ENCODE data around the gene FGGY.

Gene FGGY

DNA sequence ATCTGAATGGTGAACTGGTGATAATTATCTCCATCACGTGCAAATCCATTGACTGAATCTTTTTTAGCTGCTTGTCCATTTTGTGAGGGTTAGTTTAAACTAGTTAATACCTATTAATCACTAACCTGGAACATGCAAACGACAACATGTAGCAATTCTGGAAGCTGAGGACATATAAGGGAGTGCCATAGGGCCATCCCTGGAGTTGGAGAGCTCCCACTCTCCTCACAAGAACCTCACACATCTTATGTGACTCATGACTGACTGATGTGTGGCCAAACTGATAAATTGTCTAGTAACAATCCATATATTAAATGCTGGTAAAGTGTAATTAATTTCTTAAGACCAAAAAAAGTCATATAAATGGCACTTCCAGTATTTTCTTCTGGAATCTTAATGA lies 454.9 kb downstream of the FGGY start:
- no peak for DNase-seq

DNA sequence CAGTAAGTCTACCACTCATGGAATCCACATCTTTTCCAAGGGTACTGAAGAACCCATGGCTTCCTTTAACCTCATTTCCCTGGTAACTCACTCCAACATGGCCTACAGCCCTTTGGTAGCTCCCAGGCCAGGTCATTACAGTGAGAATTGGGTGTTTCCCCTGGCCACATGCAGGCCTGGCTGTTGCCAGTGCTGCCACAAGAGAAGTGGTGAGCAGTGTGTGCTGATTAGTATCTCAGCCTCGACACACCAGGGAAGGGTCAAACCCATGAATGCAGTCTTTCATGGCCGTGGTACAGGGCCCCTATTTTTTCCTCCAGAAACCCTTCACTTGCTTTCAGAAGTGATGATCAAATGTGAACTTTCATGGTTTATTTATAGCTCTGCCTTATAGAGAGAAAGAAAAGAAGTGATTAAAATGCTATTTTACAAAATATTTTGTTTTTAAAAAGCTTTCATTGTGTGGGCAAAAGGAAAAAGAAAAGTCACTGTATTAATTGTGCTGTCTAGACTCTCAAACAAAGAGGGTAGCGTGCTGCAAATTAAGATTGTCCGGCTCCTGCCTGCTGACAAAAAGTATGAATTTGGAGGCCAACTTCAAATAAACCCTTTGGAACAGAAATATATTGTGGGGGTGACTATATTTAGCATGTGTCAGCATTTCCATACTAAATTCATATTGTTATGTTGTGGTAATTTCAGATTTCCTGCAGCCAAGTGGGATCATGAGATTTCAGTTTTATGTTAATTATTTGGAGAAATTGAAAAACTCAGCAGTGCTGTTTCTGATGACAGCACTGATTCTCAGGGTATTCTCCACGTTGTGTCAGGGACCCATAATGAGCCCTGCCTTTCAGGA lies 455.9 kb downstream of the FGGY start:
- DNase-seq: no peak

DNA sequence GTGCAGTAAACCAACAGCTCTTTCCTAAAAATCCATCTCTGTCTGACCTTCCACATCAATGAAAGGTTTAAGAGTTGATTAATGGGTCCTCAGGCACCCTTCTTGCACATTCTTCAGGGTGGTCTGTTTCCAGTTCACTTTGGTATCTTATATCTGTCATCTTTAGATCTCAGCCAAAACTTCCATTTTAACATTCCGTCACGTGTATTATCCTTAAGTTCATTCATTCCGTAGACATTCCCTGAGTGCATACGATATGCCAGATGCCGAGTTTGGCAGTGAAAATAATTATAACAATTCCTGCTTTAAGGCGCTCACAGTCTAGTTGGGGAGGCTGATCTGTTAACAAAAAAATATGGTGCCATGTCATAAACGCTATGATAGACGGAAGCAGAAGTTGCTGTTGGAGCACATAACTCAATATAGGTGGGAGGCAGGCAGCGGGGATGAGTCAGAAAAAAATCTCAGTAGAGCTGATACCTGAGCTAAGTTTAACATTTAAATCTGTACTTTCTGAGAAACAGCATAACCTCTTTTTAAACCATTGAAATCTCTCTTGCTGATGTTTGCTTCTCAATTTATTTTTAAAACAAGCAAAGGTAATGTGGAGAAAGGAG lies 458.3 kb downstream of the FGGY start:
- no peak for DNase-seq

DNA sequence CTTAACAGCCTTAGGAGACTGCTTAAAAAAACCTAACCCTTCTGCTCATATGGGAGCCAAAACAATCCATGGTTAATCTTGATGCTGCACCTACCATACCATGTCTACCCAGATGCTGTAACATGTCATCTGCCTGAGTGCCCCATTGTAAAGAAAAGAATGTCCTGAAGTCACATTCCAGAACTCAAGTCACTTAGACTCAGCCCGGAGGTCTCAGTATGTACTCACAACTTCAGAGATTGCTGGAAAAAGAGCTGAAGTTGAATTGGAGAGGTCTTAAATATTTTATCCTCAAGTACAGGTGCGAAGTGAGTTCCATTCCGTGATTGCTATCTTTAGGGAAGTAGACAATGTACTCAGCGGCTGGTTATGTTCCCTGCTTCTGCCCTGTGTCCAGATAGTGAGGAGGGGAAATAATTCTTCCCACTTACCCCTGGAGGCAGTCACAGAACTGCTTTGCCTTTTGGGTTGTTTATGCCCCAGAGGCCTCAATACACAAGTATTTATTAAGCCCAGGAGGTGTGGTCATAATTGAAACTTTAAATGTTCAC lies 460.4 kb downstream of the FGGY start:
- DNase-seq: no peak

DNA sequence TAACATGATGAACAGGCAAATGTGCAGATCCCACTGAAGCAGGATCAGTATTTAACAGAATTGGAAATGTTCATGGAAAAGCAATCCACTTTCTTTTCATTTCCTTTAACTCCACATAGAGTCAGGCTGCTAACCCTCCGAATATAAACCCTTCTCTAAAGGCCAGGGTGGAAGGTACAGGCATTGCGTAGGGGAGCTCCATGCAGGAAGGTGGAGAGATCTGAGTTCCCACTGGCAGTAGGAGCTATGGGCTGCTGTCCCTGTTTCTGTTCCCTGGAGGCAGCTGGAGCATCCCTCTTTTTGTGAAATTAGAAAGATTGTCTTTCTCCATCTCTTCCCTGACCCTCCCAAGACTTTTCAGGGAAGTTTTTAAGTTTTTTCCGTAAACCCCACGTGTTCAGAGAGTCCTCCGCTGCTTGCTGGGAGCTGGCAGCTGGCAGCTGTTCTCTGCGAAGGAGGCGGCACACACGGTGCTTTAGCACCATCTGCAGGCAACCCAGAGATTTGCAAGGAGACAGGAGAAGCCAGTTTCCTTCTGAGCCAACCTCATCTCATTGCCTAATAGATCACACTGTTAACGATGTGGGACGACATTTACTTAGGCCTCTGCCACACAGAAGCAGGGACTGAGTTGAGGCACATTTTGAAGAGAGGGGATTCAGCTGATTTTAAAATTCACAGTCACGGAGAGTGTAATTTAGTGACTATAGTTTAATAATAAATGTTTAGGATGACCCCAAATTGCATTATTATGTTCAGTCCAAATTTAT lies 462.4 kb downstream of the FGGY start:
- DNase-seq: peak; percentile 63

DNA sequence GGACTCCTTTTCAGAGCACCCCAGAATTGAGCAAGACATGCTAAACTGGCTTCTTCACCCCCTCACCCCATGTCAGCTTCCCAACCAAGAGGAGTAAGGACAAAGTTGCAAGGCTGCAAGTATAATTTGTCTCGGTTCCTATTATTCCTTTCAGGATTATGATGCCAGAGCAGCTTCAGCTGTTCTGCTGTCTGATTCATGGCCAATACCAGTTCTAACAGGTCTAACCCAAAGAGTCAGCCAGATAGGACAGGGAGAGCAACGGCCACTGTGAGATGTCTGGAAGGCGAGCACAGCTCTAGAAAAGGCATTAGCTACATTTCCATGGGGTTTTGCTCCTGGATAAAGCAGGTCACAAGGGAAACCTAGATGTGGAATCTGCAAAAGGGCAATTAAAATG lies 464.5 kb downstream of the FGGY start:
- DNase-seq: no peak

DNA sequence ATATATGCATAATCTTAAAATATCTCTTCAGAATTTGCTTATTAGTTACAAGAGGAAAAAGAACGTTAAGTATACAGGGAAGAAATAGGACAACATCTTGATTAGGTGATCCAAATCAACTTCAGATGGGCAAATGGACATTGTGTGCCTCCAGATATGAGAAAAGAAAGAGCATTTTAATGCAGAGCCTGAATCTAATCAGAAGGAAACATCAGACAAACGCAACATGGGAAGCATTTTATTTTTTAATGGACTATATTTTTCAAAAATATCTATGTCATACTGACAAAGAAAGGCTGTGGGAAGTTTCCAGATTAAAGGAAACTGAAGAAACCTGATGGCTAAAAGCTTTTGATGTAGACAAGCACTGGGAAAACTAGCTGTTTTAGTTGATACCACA lies 466.5 kb downstream of the FGGY start:
- no peak for DNase-seq

DNA sequence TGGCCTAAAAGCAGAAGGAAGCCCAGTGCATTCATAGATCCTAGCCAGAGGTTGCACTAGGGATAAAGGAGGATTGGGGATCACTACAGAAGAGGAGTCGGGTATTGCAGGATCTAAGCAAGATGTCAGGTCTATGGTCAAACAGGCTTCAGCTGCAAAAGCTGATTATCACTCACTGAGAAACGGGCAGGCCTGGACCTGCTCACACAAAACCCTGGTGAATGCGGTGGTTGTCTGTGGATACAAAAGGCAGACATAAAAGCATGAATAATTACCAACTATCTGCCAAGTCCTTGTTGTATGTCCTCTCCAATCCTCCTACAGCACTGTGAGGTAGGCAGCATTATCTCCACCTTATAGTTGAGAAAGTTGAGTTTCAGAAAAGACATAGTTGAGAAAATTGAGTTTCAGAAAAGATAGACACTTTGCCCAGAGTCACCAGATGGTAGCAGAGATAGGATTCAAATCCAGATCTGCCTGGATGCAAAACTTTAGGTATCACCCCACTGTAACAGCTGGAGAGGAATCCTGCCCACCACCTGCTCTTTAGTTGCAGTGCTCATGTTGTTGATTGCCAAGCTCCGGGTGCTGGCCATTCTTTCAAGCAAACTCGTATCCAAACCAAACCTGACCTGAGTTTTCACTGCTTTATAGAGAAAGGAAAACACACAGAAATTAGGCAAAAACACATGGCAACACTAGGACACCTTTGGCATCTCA lies 468.3 kb downstream of the FGGY start:
- peak; percentile 78 for DNase-seq

DNA sequence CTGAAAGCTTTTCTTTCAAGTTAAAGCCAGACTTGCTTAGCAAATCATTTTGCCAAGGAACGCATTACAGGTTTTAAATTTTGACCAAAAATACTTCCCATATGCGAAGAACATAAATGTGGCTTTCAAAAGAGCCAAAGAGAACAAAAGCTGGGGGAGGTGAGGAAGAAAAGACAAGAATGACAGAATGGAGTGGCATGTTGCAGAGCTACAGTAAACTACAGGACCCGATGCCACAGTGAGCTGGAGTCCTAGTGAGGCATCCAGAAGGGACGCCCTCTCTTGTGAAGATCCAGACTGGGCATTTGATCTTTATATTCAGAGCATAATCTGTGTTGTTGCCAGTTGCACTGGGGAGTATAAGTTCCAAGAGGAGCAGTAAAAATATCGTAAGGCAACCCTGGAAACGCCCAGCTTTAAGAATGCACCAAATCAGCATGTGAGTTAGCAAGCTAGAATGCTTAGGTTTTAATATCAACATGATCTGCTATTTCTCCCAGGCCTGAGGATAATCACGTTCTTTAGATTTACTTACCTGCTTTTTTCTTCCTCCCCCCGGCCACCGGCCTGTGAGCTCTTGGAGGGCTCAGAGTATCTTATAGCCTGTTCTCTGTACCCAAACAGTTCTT lies 469.4 kb downstream of the FGGY start:
- DNase-seq: no peak

DNA sequence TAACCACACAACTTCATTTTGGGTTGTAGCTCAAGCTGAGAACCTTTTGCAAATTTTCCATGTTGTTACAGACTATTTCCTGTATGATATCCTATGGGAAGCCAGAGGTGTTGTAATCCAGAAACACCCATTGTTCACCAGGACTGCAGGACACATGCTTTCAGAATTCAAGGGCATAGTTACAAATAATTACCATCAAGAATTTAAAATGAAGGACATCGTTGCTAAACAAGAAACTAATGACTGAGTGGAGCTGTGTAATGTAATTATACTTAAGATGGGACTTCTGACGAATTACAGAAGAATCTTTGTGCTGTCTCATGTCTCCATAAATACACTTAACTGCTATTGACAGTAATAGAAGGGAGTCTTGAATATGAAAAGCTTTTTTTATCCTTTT lies 470.2 kb downstream of the FGGY start:
- no peak for DNase-seq

DNA sequence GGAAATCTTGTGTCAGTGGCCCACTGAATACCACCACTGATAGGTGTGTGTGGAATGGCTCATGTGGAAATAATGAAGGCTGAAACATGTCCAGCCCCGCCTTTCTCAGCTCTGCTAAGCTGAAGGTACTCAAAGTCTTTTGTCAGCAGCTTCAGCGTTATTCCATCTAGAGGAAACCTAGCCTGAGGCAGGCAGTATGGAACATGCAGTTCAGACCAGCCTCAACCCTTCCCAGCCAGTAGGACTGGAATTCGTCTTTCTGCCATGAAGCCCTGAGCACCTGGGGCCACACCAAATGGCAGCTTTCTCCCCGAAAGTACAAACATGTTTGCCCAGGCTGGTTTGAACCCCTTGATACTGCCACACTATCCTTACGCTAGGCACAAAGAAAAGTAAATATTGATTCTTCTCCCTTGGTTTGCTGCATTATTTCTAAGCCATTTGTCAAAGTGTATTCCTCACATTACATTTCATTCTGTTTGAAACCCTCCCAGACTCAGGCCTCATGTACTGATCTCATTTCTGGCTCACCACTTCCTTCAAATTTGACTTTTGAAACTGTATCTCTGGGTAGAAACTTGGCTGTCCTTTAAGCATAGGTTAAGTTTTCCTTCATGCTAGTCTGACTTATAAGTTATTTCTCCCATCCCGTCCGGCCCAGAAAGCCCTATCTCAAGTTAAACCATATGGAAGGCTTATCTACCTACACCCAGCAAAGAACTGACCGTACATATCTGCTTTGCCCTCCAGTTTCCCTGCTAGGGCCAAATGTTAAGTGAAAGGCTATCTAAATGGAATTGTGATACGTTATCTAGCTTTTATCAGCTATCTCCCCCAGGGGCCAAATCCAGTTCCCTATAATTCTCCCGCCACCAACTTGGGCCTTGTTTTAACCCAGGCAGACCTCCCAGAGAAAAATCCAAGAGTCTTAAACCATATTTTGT lies 472.2 kb downstream of the FGGY start:
- no peak for DNase-seq

DNA sequence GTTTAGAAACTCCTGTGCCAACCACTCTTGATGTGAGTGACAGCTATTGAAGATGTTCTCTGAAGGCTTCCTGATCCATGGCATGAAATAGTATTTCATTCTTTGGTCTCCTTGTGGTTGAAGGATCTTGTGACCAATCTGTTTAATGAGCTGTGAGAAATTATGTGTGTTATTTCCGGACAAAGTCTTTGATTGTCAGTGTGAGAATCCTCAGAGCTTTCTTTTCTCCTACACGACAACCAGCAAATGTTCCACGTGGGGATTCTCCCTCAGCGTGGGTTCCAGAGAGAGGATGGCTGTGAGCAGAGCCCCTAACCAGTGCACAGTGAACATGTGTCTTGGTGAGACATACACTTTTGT lies 472.8 kb downstream of the FGGY start:
- no peak for DNase-seq

DNA sequence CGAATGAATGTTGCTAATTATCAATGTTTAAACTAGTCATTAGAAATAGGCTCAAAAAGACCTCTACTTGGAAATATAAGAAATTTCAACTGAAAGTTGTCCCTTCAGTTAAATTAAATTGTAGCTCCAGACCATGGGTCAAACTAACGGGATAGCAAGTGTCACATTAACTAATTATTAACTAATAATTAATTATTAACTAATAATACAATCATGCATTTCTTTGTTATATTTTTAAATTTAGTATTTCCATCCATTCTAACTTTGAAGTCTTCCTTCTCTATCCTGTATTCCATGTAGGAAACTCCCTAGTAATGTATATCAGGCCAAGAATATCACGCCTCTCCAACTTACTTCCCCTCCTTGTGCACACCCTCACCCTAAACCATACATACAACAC lies 474.5 kb downstream of the FGGY start:
- no peak for DNase-seq

DNA sequence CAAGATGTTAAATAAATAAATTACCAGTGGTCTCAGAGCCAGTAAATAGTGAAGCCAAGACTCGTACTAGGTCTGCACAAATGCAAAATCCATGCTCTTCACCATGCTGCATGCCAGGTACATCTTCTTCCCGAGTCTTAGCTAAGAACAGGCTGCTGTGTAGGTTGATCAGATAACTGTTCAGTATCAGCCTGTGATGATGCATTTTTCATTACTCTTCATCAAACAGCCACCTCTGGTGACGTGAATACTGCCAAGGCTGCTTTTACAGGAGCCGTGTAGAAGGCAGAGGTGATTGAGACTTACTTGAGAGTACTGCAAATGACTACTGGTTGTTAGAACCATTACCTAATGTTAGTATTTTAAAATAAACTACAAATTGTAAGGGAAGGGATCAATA lies 478.6 kb downstream of the FGGY start:
- DNase-seq: no peak

DNA sequence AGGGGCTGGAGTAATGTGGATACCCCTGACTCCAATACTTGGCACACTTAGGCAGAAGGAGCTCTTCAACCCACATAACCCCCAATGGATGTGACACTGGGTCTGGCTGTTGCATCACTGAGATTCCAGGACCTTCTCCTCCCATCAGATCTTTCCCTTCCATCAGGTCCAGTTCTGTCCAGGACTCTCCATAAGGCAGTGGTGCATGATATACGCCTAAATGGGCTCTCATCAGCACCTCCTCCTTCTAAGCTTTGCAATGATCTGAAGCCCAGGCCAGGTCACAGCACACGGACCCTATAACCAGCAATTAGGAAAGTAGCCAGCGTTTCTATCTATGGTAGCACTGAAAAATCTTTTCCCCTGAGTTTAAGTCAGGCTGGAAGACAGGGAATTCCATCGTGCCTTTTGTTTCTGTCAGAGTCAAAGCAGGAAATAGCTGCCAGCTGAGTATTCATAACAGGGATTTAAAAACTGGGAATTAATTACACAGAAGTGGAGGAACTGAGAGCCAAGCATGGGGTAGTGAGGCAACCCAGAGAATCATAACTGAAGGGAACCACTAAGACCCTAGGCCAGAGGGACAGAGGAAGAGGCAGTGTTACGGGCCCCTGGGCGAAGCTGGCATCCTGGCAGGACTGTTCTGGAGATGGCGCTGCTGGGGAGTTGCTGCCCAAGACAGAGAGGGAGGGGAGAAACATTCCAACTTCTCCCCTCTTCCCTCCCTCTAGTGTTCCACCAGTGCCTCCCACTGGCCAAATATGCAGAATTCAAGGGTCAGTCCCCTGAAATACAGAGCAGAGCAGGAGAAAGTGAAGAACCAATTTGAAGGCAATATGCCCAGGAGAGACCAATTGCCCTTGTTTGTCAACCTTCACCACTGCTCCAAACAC lies 480.3 kb downstream of the FGGY start:
- no peak for DNase-seq

DNA sequence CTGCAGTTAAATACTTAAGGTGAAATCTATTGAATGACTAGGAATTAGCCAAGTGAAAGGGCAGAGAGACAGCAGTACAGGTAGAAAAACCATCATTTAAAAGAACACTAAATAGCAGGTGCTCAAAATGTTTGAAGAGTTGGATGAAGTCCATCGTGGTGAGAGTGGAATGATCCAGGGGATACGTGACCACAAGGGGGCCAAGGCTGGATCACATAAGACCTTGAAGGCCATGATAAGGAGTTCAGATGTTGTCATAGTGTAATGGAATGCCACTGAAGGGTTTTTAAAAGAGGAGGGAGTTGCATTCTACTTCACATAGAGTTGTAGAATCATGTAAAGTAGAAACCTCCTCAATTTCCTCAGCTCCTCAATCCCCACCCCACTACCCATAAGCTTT lies 483.1 kb downstream of the FGGY start:
- DNase-seq: no peak

DNA sequence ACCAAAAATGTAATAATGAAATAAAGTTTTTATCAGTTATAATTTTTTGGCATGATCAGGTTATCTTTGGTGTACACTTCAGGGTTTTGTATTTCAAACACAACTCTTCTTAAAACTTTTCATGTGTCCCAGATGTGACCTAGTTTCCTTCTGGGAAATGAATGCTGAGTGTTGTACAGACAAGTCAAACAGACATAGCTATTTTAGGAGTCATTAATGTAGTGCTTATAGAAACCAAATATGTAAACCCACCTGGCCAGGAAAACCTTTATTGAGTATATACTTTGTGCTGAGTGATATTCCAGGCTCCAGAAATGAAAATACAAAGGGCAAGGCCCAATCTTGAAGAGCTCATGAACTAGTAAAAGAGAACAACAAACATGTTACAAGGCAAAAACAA lies 491.9 kb downstream of the FGGY start:
- no peak for DNase-seq

DNA sequence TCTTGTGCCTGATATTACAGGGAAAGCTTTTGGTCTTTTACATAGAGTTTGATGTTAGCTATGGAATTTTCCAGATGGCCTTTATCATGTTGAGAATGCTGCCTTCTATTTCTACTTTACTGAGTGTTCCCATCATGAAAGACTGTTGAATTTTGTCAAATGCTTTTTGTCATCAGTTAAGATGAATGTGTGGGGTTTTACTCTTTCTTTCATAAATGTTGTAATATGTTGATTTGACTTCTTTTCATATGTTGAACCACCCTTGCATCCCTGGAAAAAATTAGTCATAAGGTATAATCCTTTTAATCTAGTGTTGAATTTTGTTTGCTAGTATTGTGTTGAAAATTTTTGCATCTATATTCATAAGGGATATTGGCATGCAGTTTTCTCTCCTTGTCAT lies 501.7 kb downstream of the FGGY start:
- DNase-seq: no peak

DNA sequence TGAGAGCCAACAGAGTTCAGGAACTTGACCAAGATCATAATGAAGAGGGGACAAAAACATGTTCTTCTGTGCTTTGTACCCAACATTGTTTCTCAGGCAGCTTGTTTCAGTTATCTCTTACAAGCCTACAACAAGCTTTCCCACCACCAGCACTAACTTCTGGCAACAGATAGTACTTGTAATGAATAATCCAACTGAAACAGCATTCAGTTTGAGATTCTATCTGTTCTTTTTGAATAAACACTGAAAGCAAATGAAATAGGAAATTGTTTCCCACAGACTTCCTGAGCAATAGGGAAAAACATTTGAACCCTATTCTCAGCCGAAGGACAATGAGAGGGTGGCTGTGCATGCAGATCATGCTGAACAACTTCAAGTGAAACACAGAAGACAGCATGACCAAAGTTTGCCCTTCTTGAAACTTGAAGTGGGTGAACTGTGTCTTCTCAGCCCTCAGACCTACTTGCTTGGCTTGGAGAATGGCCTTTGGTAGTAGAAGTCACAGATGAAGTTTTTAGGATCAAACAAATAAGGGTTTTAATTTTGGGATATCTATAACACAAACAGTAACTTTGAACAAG lies 506.7 kb downstream of the FGGY start:
- DNase-seq: no peak

DNA sequence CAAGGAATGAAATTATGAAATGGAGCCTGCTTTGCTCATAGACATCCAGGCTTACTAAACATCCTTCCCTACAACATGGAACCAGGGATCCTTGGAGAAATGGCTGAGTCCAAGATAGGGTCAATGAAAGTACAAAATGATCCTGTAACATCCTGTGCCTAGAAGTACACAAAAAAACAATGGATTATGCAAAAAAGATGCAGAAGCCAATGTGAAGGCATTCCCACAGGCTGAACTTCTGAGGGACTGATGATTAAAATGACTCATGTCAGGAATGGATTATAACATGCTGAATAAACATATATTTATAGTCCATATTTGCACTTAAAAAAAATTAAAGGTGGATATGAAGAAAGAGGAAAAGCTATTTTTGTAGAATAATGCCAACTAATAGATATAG lies 507.4 kb downstream of the FGGY start:
- no peak for DNase-seq

Measured in NCI-H1105 (cell line).